IMR-90 (cell line): ENCODE data around the gene EPHA10. TPM values are rescaled to one million over a fixed set of nuclear protein-coding genes. Genes with fewer than 3 reads are reported as not detected.

ENCODE experiments used
- ATAC-seq: fragments of 200-7000 bp; cut with Tn5 transposase; 2 replicates; pipeline ENCODE4 v1.9.1; 2020; ENCODE audit warnings: low read depth, mild to moderate bottlenecking, moderate library complexity
- BruUV-seq: library from RNA; stranded (reverse); fragments of 400-500 nt; replicated peaks from 2 replicates; lab custom pipeline; 2021; lab: Mats Ljungman, UMichigan
- CTCF ChIA-PET: fragments of 300-600 bp; formaldehyde crosslinking; extraction: SDS; loops from one replicate; lab custom pipeline; 2021; ENCODE audit warnings: antibody characterized with exemption; lab: Yijun Ruan, JAX
- POLR2A ChIA-PET: fragments of 300-600 bp; sonication (Branson Sonifier 250); formaldehyde crosslinking; loops from one replicate; lab custom pipeline; 2022; ENCODE audit warnings: antibody characterized with exemption; ENCODE audit not compliant: unreplicated experiment; lab: Charles Lee
- DNase-seq: peaks from one replicate; pipeline ENCODE4 v3.0.0; 2013
- H2AFZ ChIP-seq: replicated peaks from 2 replicates; pipeline ENCODE3; 2013; ENCODE audit warnings: low read length, mild to moderate bottlenecking; ENCODE audit not compliant: poor library complexity
- H2AK5ac ChIP-seq: 2 replicates; pipeline ENCODE4 v1.6.1; 2013; ENCODE audit warnings: low read depth, low read length, inconsistent platforms
- H2AK9ac ChIP-seq: replicated peaks from 2 replicates; pipeline ENCODE3; 2013; ENCODE audit warnings: mild to moderate bottlenecking, low read depth, low read length, moderate library complexity; ENCODE audit not compliant: poor library complexity
- H2BK120ac ChIP-seq: 2 replicates; pipeline ENCODE4 v1.6.1; 2013; ENCODE audit warnings: low read depth, low read length, inconsistent platforms
- H2BK15ac ChIP-seq: 3 replicates; pipeline ENCODE4 v1.6.1; 2013; ENCODE audit warnings: low read depth, low read length, inconsistent platforms
- H2BK20ac ChIP-seq: 2 replicates; pipeline ENCODE4 v1.6.1; 2013; ENCODE audit warnings: low read depth, mild to moderate bottlenecking, inconsistent platforms, low read length, moderate library complexity
- H2BK5ac ChIP-seq: 2 replicates; pipeline ENCODE4 v1.6.1; 2013; ENCODE audit warnings: mild to moderate bottlenecking, low read depth, low read length, inconsistent platforms; ENCODE audit not compliant: poor library complexity, severe bottlenecking
- H3K14ac ChIP-seq: replicated peaks from 2 replicates; pipeline ENCODE4 v1.6.1; 2013; ENCODE audit warnings: low read depth, low read length, inconsistent platforms
- H3K18ac ChIP-seq: 2 replicates; pipeline ENCODE4 v1.6.1; 2013; ENCODE audit warnings: low read depth, low read length, control low read depth
- H3K23ac ChIP-seq: 2 replicates; pipeline ENCODE4 v1.6.1; 2013; ENCODE audit warnings: low read depth, low read length, inconsistent platforms
- H3K27ac ChIP-seq: 2 replicates; pipeline ENCODE4 v1.5.1; 2013; ENCODE audit warnings: mild to moderate bottlenecking, control low read depth, low read length; ENCODE audit not compliant: insufficient read depth
- H3K27me3 ChIP-seq: 2 replicates; pipeline ENCODE4 v1.6.1; 2013; ENCODE audit warnings: low read length; ENCODE audit not compliant: control insufficient read depth, insufficient read depth
- H3K36me3 ChIP-seq: 2 replicates; pipeline ENCODE4 v1.6.1; 2013; ENCODE audit warnings: low read length, mixed read lengths; ENCODE audit not compliant: control insufficient read depth, insufficient read depth
- H3K4ac ChIP-seq: 2 replicates; pipeline ENCODE4 v1.6.1; 2013; ENCODE audit warnings: low read depth, low read length, inconsistent platforms
- H3K4me1 ChIP-seq: 2 replicates; pipeline ENCODE4 v1.6.1; 2013; ENCODE audit warnings: low read length, mixed read lengths; ENCODE audit not compliant: control insufficient read depth, insufficient read depth
- H3K4me2 ChIP-seq: 2 replicates; pipeline ENCODE4 v1.6.1; 2013; ENCODE audit warnings: low read depth, mild to moderate bottlenecking, control low read depth, low read length, moderate library complexity
- H3K4me3 ChIP-seq: 2 replicates; pipeline ENCODE4 v1.5.1; 2013; ENCODE audit warnings: low read depth, mild to moderate bottlenecking, control low read depth, low read length, moderate library complexity; ENCODE audit not compliant: insufficient read depth
- H3K56ac ChIP-seq: 2 replicates; pipeline ENCODE4 v1.6.1; 2013; ENCODE audit warnings: low read length, inconsistent platforms; ENCODE audit not compliant: insufficient read depth; ENCODE audit errors: extremely low read depth
- H3K79me1 ChIP-seq, 2 experiments: 2 replicates each; pipeline ENCODE4 v1.6.1; 2013; ENCODE audit warnings: low read length in 2 of 2, inconsistent platforms in 1 of 2, low read depth in 1 of 2
- H3K9ac ChIP-seq: 2 replicates; pipeline ENCODE4 v1.6.1; 2013; ENCODE audit warnings: low read depth, low read length, control low read depth
- H3K9me1 ChIP-seq: 2 replicates; pipeline ENCODE4 v1.6.1; 2013; ENCODE audit warnings: low read length, inconsistent platforms; ENCODE audit not compliant: insufficient read depth
- H3K9me3 ChIP-seq: 2 replicates; pipeline ENCODE4 v1.6.1; 2013; ENCODE audit warnings: low read length; ENCODE audit not compliant: control insufficient read depth, insufficient read depth
- H4K20me1 ChIP-seq: 2 replicates; pipeline ENCODE4 v1.6.1; 2013; ENCODE audit warnings: low read length, inconsistent platforms; ENCODE audit not compliant: insufficient read depth
- H4K5ac ChIP-seq: 2 replicates; pipeline ENCODE4 v1.6.1; 2013; ENCODE audit warnings: mild to moderate bottlenecking, low read depth, low read length, control low read depth
- H4K8ac ChIP-seq, 2 experiments: 2 replicates each; pipeline ENCODE4 v1.6.1; 2013; ENCODE audit warnings: low read depth in 2 of 2, low read length in 2 of 2, control low read depth in 1 of 2, inconsistent platforms in 1 of 2
- H4K91ac ChIP-seq: 2 replicates; pipeline ENCODE4 v1.6.1; 2013; ENCODE audit warnings: low read depth, low read length, inconsistent platforms; ENCODE audit not compliant: insufficient read depth
- BHLHE40 ChIP-seq: fragments of 150-350 bp; IDR thresholded peaks from 2 replicates; pipeline ENCODE4 v1.6.1; 2016; ENCODE audit warnings: mild to moderate bottlenecking, low read depth, low read length
- CHD1 ChIP-seq: IDR thresholded peaks from 2 replicates; pipeline ENCODE4 v1.6.1; 2012; ENCODE audit warnings: low read depth, low read length, improper control_type of control experiment
- FOS ChIP-seq: fragments of 150-350 bp; IDR thresholded peaks from 2 replicates; pipeline ENCODE4 v1.6.1; 2016; ENCODE audit warnings: low read depth, low read length
- MAFK ChIP-seq: IDR thresholded peaks from 2 replicates; pipeline ENCODE4 v1.6.1; 2012; ENCODE audit warnings: low read depth, low read length, improper control_type of control experiment
- NFE2L2 ChIP-seq: fragments of 150-350 bp; IDR thresholded peaks from 2 replicates; pipeline ENCODE4 v1.6.1; 2016; ENCODE audit warnings: low read depth, mild to moderate bottlenecking, low read length
- POLR2A ChIP-seq: IDR thresholded peaks from 2 replicates; pipeline ENCODE4 v1.6.1; 2012; ENCODE audit warnings: mild to moderate bottlenecking, low read depth, low read length
- RAD21 ChIP-seq: IDR thresholded peaks from 2 replicates; pipeline ENCODE4 v1.6.1; 2012; ENCODE audit warnings: low read length, improper control_type of control experiment
- RCOR1 ChIP-seq: IDR thresholded peaks from 2 replicates; pipeline ENCODE4 v1.6.1; 2012; ENCODE audit warnings: mild to moderate bottlenecking, low read length, improper control_type of control experiment; ENCODE audit not compliant: insufficient replicate concordance
- RFX5 ChIP-seq: IDR thresholded peaks from 2 replicates; pipeline ENCODE4 v1.8.0; 2012; ENCODE audit warnings: low read depth, mild to moderate bottlenecking, low read length, moderate library complexity
- SMC3 ChIP-seq: fragments of 150-350 bp; IDR thresholded peaks from 2 replicates; pipeline ENCODE4 v1.6.1; 2016; ENCODE audit warnings: low read depth, mild to moderate bottlenecking, antibody characterized with exemption, low read length, moderate library complexity
- WGBS, 2 experiments: methylation state at CpG; one replicate each; pipeline versions ENCODE4 v1.1.5 to v1.1.7; 2013; ENCODE audit warnings: missing lambda C conversion rate in 2 of 2; ENCODE audit not compliant: insufficient read length in 1 of 2; ENCODE audit errors: extremely low coverage in 2 of 2; 5-methylcytosine and 5-hydroxymethylcytosine counted together
- dilution Hi-C: fragments of 300-500 bp; cut with HindIII; formaldehyde crosslinking; loops from one replicate; pipeline ENCODE4 v1.14.3; 2018; ENCODE audit warnings: low sequenced_read_pairs; ENCODE audit not compliant: unreplicated experiment
- in situ Hi-C: fragments of 300-500 bp; cut with MboI; formaldehyde crosslinking; loops from 3 replicates; pipeline ENCODE4 v1.14.3; 2019; ENCODE audit warnings: low sequenced_read_pairs, inconsistent platforms, mixed read lengths
- intact Hi-C: fragments of 100-400 bp; cut with micrococcal nuclease; formaldehyde crosslinking; loops from 2 replicates; pipeline ENCODE4 v1.10.0; 2022
- polyA plus RNA-seq, 3 experiments: library from polyadenylated mRNA; depleted of rRNA; stranded (reverse); fragments of >200 nt; gene quantifications; 2 replicates each; pipeline ENCODE4 v1.2.3, GENCODE V29; 2012; ENCODE audit warnings: low replicate concordance in 1 of 3
- total RNA-seq: library from RNA; depleted of rRNA; stranded (reverse); fragments of >200 nt; gene quantifications from 2 replicates; pipeline ENCODE4 v1.2.3, GENCODE V29; 2012
- TF ChIP-seq, protein P1 (sequence below): fragments of 150-350 bp; IDR thresholded peaks from 2 replicates; pipeline ENCODE4 v1.6.1; 2017; ENCODE audit warnings: mild to moderate bottlenecking, antibody characterized with exemption, low read length, low read depth

Gene EPHA10
- total and polyA plus RNA-seq, 2 of the 4 experiments (the other 2 are of a cell fraction) = not detected

- H4K20me1 ChIP-seq = no peaks in the 10 kb centered on the region
- H3K4me2 ChIP-seq = no peak overlapping the region
- H3K9me3 ChIP-seq = no peaks in the 10 kb centered on the region
- peaks cover 22 to 23% of the 10 kb centered on the region in 2 experiments for H3K79me1 ChIP-seq
- H2BK120ac ChIP-seq = no peak overlapping the region
- H3K27ac ChIP-seq = no peak overlapping the region
- H2AFZ ChIP-seq = no peak overlapping the region
- dilution Hi-C loops (no loop called here), in situ Hi-C loops (no loop called here), intact Hi-C loops (no loop called here)
- H4K5ac ChIP-seq = no peak overlapping the region
- no peak overlapping the region for H3K18ac ChIP-seq
- H3K9ac ChIP-seq = no peak overlapping the region
- H3K4me3 ChIP-seq = no peak overlapping the region
- no peak for TF ChIP-seq CHD1
- TF ChIP-seq NFE2L2 = no peak
- TF ChIP-seq FOS = no peak
- TF ChIP-seq RCOR1 = no peak
- no peak for TF ChIP-seq RAD21
- TF ChIP-seq RFX5 = no peak
- TF ChIP-seq, protein P1, sequence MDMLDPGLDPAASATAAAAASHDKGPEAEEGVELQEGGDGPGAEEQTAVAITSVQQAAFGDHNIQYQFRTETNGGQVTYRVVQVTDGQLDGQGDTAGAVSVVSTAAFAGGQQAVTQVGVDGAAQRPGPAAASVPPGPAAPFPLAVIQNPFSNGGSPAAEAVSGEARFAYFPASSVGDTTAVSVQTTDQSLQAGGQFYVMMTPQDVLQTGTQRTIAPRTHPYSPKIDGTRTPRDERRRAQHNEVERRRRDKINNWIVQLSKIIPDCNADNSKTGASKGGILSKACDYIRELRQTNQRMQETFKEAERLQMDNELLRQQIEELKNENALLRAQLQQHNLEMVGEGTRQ = no peak
- no peak for TF ChIP-seq MAFK
- TF ChIP-seq BHLHE40 = no peak
- TF ChIP-seq POLR2A = no peak
- no peak for TF ChIP-seq SMC3
- WGBS, 2 experiments = 100% methylated on average over 1 of the region's 2 CpGs; no CpG with 5 or more reads in 1 of the 2 experiments
- no peaks in the 10 kb centered on the region for H3K4me1 ChIP-seq
- peaks cover 11% of the 10 kb centered on the region for H3K36me3 ChIP-seq
- no peak overlapping the region for H3K56ac ChIP-seq
- H3K23ac ChIP-seq = no peak overlapping the region
- H3K9me1 ChIP-seq = no peaks in the 10 kb centered on the region
- no peak overlapping the region for H4K91ac ChIP-seq
- H2BK20ac ChIP-seq = no peak overlapping the region
- H3K27me3 ChIP-seq = no peaks in the 10 kb centered on the region
- CTCF ChIA-PET = no interaction called here
- no peak overlapping the region for H2AK5ac ChIP-seq
- POLR2A ChIA-PET = no interaction called here
- DNase-seq = no peak
- H2AK9ac ChIP-seq = no peak overlapping the region
- no peak overlapping the region for H4K8ac ChIP-seq
- no peak overlapping the region for H2BK15ac ChIP-seq
- H3K14ac ChIP-seq = no peak overlapping the region
- no peak overlapping the region for H2BK5ac ChIP-seq
- no peak for ATAC-seq
- no peak overlapping the region for H3K4ac ChIP-seq
- no TSS peak for BruUV-seq
Observed at GRCh38 chr1:37697090-37697489, 67.8 kb downstream of the EPHA10 start.
